GM19468 (cell line): ENCODE results near the gene MIER2.

Experiments
- ATAC-seq: cut with Tn5 transposase; IDR thresholded peaks from one replicate; pipeline ENCODE4 v1.9.1; 2021; ENCODE audit warnings: mild to moderate bottlenecking, moderate library complexity, moderate number of reproducible peaks; ENCODE audit not compliant: unreplicated experiment; ENCODE audit errors: extremely low read depth

MIER2 gene

GRCh38 chr19:311813-312261, 32.8 kb downstream of the MIER2 start:
- no peak for ATAC-seq

- no peak for ATAC-seq
Observed at GRCh38 chr19:310781-311496, 33.7 kb downstream of the MIER2 start.

DNA sequence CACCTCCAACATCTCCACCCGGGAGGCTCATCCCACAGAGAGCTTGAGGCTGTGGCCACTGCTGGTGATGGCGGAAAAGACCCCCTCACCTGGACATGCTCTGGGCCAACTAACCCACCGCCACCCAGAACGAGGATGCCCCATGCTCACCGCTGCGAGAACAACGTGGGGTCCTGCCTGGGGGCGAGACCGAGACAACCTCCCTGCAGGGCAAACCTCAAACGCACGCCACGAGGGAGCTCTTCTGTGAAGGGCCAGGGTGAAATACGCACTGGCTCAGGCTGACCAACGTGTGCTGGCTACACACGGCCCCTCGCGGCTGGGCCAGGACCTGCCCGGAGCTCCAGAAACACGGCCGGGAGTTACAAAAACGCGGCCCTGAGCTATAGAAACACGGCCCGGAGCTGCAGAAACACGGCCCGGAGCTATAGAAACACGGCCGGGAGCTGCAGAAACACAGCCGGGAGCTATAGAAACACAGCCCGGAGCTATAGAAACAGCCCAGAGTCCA, 34.4 kb downstream of the MIER2 start:
- ATAC-seq, result no peak

- ATAC-seq, result no peak
Observed at GRCh38 chr19:309206-309565, 35.4 kb downstream of the MIER2 start.

GRCh38 chr19:308471-309205, 36.0 kb downstream of the MIER2 start:
- ATAC-seq, result no peak

DNA sequence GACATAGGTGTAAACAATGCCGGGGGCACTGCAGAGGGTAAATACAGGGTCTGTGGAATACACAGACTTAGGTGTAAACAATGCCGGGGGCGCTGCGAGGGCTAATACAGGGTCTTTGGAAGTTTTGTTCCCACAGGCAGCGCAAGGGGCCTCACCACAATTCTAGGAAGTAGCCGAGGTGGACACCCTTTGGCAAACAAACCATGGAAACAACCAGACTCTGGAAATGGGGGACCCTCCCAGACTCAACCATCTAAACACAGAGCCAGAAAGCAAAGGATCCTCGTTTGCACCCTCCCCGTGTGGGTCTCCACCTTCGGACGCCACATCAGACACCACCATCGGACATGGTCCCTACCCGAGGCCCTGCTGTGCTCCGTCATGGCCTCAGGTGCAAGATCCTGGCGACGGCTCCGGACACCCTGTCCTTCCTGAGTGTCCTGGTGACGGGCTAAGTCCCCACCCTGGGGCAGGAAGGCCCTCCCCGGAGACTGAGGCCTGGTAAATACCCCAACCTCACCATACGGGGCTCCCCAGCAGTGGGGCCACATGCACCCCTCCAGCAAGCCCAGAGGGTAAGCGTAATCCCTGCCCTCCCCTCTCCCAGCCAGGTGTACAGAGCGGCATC, 36.7 kb downstream of the MIER2 start:
- ATAC-seq, result no peak

DNA sequence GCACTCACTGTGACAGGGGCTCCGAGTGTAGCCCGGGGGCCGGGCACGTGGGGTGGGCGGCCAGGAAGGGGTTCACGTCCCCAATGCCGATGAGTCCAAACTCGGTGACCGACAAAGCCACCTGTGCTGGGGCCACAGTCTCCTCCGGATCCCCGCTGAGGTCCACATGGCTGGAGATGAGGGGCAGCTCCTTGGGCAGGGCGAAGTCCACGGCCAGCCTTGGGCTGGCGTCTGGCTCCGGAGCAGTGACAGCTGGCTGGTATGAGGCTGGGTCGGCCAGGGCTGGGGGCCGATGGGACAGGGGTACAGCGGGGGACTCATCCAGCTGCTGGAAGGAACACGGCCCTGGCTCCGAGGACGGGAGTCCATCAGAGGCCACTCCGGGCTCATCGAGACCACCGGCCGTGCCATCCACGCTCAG, 37.5 kb downstream of the MIER2 start:
- no peak for ATAC-seq

- no peak for ATAC-seq
Observed at GRCh38 chr19:306151-306900, 38.3 kb downstream of the MIER2 start.

- ATAC-seq, result no peak
Observed at GRCh38 chr19:305240-306150, 39.1 kb downstream of the MIER2 start.

DNA sequence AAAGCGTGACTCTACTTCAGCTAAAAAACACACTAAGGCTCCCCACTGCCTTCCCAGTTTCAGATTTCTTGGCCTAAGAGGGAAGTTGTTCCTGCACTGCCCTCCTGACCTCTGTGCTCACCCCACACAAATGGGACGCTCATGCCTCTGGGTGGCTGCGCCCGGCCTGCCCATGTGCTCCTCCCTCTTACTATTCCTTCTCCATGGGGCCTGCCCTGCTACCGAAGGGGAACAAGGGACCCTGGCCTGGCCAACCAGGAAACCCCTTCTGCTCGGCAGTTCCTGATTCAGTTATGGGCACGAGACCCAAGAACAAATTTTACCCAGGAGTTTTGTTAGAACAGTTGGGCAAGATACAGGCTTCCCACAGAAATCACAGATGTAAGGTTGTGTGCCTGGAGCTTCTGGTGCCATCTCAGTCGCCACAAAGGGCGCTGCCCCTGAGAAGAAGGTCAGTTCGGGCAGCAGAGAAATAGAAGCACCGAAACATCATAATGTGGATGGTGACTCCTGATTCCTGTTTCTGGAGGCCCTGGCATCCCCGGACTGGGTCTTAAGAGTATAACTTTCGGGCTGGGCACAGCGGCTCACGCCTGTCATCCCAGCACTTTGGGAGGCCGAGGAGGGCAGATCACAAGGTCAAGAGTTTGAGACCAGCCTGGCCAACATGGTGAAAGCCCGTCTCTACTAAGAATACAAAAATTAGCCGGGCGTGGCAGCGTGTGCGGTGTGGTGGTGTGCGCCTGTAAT, 47.9 kb downstream of the MIER2 start:
- no peak for ATAC-seq

DNA sequence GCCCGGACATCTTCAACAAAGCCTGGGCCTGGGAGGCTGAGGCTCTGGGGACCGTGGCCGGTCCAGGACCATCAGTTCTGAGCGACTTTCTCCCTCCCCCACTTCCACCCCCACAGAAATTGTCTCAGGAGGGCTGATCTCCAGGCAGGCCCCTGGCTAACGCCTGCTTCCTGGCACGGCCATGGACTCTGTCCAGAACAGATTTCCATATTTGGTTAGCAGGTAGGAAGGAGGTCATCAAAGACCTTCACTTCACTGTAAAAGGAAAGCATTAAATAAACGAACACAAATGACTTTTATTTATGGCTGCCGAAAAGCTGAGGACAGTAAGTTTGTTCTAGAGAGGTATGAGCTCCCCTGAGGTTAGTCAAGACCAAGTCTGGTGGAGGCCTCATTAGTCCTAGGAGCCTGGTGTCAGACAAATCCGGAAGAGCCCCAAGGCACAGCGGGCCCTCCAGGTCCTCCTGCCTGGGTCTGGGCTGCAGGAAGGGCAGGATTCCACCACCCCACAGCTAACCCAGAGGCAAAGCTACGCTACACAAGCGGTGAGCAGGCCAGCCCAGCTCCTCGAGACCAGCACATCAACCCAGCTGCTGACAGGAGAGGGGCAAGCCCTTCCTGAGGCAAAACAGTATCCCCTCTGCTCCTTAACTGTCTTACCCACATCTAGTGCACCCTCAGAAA, 48.8 kb downstream of the MIER2 start:
- ATAC-seq, result no peak

GRCh38 chr19:294946-295686, 49.5 kb downstream of the MIER2 start:
- no peak for ATAC-seq

- ATAC-seq, result no peak
Observed at GRCh38 chr19:294341-294945, 50.2 kb downstream of the MIER2 start.

DNA sequence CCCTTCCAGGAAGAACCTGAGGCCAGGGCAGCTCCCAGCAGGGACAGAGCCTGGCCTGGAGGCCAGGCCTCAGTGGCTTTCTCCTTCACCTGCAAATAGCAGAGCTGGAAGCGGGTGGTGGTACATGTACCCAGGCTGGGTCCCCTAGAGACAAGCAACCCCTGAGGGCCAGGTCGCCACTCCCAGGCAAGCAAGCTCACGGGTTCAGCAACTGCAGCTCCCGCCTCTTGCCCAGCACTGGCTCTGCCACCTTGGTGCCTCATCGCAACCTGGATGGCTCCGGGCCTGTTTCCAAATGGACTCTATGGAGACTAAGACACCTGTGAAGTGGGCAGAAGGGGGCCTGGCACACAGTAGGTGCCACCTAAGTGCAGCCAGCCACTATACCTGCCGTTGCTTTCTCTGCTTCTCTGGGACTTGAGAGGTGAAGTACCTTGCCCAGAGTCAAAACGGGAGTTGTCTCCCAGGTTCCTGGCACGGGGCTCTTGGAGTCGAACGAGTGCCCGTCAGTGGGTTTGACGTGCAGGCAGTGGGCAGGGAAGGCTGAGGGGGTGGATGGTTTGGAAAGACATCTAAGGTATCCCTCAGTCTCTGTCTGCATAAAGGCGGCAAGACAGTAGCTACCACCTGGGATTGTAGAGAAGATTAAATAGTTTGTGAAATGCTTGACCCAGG, 51.0 kb downstream of the MIER2 start:
- no peak for ATAC-seq

DNA sequence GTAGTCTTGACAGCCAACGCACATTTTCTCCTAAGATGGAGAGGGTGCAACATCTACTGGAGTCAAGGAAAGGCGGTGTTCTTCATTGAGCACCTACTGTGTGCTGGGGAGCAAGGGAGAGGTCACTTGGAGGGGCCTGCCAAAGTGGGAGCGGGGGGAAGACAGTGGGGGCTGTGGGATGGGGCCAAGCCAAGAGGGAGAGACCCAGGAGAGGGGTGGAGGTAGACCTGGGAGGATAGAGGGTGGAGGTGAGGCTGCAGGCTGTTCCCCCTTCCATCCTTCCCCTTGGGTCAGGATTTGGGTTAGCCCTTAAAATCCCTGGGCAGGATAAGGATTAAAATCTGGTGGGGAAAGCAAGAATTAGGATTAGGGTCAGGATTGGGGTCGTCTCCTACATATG, 51.6 kb downstream of the MIER2 start:
- no peak for ATAC-seq

GRCh38 chr19:292281-292884, 52.2 kb downstream of the MIER2 start:
- no peak for ATAC-seq
